Measurements from ENCODE around the gene SULF2. TPM values are rescaled to one million over a fixed set of nuclear protein-coding genes. Genes with fewer than 3 reads are reported as not detected.

Gene SULF2
- total and polyA plus RNA-seq, 2 of the 13 experiments (the other 11 are each of a cell fraction or from before 2014, with no cell fraction given), result 7.2 to 50.9 TPM

GRCh38 chr20:47677635-47678453 is 107.4 kb downstream of the SULF2 start (continued):
- TF ChIP-seq ZNF138 (CRISPR knock-in tag; IDR thresholded peaks at IDR 0.05; ENCODE audit: low read depth), result peak; percentile 79; the same call in 1 of the 2 replicates
- peak; percentile 47; the same call in 1 of the 2 replicates for TF ChIP-seq BCL6 (CRISPR knock-in tag; IDR thresholded peaks at IDR 0.05)
- TF ChIP-seq DMAP1 (CRISPR knock-in tag; IDR thresholded peaks at IDR 0.05), result 0 out of 2 replicates have a peak, but pooled peaks have one; percentile 50
- TF ChIP-seq SOX13 (IDR thresholded peaks at IDR 0.05), result no peak
- TF ChIP-seq SOX13 (CRISPR knock-in tag; conservative IDR thresholded peaks at IDR 0.05 in 1 of 2, IDR thresholded peaks at IDR 0.05 in 1 of 2), result 0 out of 4 replicates have a peak, but pooled peaks of 1 of the 2 experiments have one; percentile 42
- TF ChIP-seq ISL2 (CRISPR knock-in tag; IDR thresholded peaks at IDR 0.05), result no peak
- TF ChIP-seq ZSCAN31 (CRISPR knock-in tag; IDR thresholded peaks at IDR 0.05; ENCODE audit: low read depth), result no peak; the same call in 1 of the 2 replicates
- no peak for TF ChIP-seq ZHX1 (CRISPR knock-in tag; IDR thresholded peaks at IDR 0.05; ENCODE audit: low read depth)
- TF ChIP-seq ETV5 (CRISPR knock-in tag; IDR thresholded peaks at IDR 0.05; ENCODE audit: borderline replicate concordance), result peak; percentile 45
- TF ChIP-seq ZNF687 (CRISPR knock-in tag; IDR thresholded peaks at IDR 0.05), result peak; percentile 58
- peak; percentile 69; the same call in 1 of the 2 replicates for TF ChIP-seq KDM3A (CRISPR knock-in tag; IDR thresholded peaks at IDR 0.05; ENCODE audit: low read depth)
- TF ChIP-seq ARNT2 (CRISPR knock-in tag; IDR thresholded peaks at IDR 0.05; ENCODE audit: low read depth), result peak; percentile 64; the same call in 1 of the 2 replicates
- peak; percentile 71 for TF ChIP-seq ZNF331 (CRISPR knock-in tag; IDR thresholded peaks at IDR 0.05)
- peak; percentile 46; the same call in 1 of the 2 replicates for TF ChIP-seq MEF2D (CRISPR knock-in tag; IDR thresholded peaks at IDR 0.05)
- TF ChIP-seq RFXANK (CRISPR knock-in tag; IDR thresholded peaks at IDR 0.05), result no peak
- TF ChIP-seq KDM4B (CRISPR knock-in tag; IDR thresholded peaks at IDR 0.05), result 0 out of 2 replicates have a peak, but pooled peaks have one; percentile 56
- TF ChIP-seq ZNF550 (CRISPR knock-in tag; IDR thresholded peaks at IDR 0.05; ENCODE audit: borderline replicate concordance), result 0 out of 2 replicates have a peak, but pooled peaks have one; percentile 56
- no peak for TF ChIP-seq ZNF704 (CRISPR knock-in tag; IDR thresholded peaks at IDR 0.05; ENCODE audit: borderline replicate concordance)
- 0 out of 2 replicates have a peak, but pooled peaks have one; percentile 30 for TF ChIP-seq SOX5 (CRISPR knock-in tag; IDR thresholded peaks at IDR 0.05; ENCODE audit: borderline replicate concordance)

All from HepG2 (cell line).